Erythroblast (primary cell): ENCODE results near the gene XPO6.

Experiments used
- DNase-seq, 2 experiments: peaks; one replicate each; lab custom pipeline; 2025; lab: John Stamatoyannopoulos, UW
- GATA1 ChIP-seq: IDR thresholded peaks from 2 replicates; pipeline ENCODE4 v1.6.1; 2011; ENCODE audit warnings: low read depth, mild to moderate bottlenecking, control low read depth, low read length, moderate library complexity
- POLR2A ChIP-seq: IDR thresholded peaks from 2 replicates; pipeline ENCODE4 v1.6.1; 2011; ENCODE audit warnings: mild to moderate bottlenecking, low read length

XPO6 gene

DNA sequence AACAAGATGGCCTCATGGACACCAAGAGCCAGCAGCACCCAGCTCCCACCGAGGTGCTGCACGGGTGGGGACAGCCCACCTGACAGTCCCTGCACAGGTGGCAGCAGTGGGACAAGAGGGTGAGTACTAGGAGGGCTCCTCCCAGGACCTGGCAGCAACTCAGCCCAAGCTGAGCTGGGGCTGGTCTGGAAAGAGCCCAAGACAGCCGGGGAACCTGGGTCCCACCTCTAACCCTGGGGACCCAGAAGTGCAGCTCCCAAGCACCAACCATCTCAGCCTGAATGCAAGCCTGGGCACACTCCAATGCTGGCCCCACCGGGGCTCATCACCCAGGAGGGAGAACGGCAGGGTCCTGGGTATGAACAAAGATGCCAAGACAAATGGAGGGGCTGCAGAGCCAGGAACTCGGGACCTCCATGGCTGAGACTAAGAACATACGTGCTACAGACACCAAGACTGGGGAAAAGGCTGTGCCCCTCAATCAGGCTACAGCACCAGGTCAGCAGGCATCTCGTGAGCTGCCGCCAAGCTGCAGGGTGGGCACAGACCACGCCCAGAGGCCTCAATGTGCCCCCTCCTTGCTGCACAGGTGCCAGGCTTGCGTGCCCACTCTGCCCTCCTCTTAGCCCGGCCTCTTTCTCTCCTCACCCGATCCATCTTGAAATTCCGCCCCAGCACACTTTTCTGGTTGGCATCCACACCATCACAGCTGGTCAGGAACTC lies 110.8 kb downstream of the XPO6 start:
- no peak for DNase-seq
- no peak for TF ChIP-seq GATA1

DNA sequence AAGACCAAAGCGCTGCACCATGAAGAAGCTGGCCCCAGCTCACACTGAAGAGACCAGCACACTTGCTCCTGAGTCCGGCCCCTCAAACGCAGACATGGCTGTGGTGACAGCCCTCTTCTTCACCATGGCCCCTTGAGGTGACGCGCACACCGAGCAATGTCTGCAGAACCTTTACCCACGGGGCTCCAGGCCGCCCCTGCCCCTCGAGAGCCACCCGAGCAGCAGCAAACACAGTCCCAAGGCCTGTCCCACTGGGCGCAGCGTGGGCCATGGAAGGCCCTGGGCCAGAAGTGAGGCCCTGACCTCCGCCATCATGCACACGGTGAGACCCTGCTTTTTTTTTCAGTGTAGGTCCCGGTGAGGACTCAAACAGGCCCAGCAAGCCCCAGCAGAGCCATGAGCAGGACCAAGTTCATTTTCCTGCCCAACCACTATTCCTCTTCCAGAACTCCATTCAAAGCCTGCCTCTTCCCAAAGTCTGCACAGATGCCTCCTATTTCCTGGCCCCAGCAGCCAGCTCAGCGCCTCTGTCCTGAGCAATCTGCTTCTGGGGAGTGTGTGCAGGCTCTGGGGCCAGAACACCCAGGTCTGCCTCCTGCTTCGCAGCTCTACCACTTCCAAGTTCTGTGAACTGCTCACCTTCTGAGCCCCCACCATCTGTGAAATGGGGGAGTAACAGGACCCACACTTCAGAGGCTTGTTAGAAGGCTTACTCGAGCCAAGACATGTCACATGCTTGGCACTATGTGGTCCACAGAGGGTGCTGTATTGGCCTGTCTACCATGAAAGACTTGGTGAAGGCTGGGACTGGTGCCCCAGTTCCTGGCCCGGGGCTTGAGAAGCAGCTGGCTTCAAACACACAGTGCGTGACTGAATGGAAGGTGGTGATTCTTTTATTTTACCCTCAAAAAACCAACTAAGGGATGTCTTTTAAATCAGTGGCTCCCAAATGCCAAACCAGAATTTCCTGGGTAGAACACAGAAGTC lies 112.5 kb downstream of the XPO6 start:
- no peak for TF ChIP-seq POLR2A
- no peak for TF ChIP-seq GATA1
- no peak for DNase-seq

DNA sequence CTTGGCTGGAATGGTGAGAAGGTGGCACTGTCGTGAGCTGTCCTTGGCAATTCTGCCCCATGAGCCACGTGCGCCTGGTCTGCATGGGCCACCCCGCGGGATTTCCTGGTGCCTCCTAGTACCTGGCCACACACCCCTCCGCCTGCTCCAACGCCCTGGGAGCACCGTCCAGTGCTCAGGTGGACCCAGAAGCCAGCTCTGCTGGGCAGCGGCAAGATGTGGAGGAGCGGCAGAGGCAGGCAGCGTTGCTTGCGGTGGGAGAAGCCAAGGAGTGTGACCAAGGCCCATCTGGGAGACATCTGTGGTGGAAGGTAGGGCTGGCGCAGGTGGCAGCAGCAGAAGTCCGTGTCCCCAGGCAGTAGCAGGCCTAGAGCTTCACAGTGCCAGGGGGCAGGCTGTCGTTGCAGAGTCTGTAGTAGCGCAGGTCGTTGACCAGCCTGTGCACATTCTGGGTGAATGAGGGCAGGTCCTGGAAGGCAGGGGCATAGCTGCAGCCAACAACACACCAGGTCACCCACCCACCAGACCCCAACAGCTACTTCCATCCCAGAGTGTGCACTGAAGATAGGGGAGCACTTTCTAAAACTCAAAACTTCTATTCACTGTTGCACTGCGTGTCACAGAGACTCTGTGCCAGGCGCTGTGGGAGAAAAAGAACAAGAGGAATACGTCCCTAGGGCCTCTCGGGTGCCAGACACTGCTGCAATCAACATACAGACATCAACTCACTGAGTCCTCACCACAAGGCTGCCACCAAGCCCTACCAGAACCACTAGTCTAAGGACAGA lies 113.4 kb downstream of the XPO6 start:
- no peak for TF ChIP-seq POLR2A
- no peak for TF ChIP-seq GATA1

GRCh38 chr16:28096983-28097899 lies 114.5 kb downstream of the XPO6 start:
- DNase-seq, result no peak
- TF ChIP-seq POLR2A (no peak), GATA1 (no peak)

More for the DNA sequence above, 113.4 kb downstream of the XPO6 start:
- DNase-seq, result no peak

- DNase-seq, result no peak
- no peak for TF ChIP-seq POLR2A
- TF ChIP-seq GATA1, result no peak
Observed at GRCh38 chr16:28093385-28093725, 118.4 kb downstream of the XPO6 start.

DNA sequence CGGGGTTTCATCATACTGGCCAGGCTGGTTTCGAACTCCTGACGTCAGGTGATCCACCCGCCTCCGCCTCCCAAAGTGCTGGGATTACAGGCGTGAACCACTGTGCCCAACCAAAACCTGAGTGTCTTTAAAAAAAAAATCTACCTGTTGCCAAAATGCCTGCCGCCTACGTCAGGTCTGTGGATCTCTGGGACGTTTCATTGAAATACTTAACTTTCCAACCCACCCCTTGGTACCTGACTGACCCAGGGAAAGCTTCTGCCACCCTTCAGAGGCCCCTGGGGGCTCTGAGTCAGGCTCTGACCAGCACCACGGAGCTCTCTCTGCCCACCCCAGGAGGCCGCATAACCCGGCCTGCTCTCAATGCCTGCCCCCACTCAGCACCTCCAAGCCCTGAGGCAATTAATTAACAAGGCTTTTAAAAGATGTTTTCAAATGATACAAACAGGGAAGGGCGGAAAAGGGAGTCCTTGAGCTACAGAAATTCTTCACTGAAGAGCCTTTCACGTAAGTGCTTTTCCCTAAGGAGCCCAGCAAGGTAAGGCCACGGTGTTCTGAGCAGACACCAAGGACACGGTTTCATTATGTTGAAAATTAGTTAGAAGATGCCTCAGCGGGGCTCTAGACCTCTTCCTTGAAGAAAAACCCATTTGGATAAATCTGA lies 118.9 kb downstream of the XPO6 start:
- DNase-seq, result no peak
- TF ChIP-seq GATA1 (no peak), POLR2A (no peak)

DNA sequence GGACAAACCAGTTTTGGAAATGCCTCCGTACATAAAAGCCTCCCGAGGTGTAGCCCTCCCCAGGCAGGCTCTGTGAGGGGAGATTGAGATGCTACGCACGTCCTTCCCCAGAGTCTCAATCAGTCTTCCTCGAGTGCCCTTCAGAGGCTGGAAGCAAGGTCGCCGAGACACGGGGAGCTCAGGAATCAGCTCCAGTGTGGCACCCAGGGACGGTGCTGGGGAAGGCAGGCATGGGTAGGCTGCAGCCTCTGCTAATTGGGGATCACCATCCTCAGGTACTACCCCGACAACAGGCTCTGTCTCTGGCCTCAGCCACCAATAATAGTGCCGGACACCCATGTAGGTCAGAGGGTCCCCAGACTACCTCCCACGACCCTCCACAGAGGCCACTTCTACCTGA lies 120.1 kb downstream of the XPO6 start:
- no peak for TF ChIP-seq GATA1
- TF ChIP-seq POLR2A, result no peak
- no peak for DNase-seq

- peak in 1 of 2 experiments; percentile 12 for DNase-seq
- no peak for TF ChIP-seq POLR2A
- no peak for TF ChIP-seq GATA1
Observed at GRCh38 chr16:28090646-28091377, 121.0 kb downstream of the XPO6 start.

DNA sequence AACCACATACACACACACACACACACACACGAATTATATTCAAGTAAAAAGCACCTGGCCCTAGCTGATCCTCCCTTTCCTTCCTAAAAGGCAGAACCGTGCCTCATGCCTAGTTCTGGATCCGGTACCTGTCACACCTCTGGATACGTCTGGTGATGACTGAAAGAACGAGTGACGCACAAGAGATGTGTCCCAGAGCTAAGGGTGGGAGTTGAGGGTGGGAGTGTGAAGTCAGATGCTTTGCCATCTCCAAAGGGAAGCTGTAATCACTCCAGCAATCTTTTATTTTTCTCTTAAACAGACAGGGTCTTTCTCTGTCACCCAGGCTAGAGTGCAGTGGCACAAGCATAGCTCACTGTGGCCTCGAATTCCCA lies 121.8 kb downstream of the XPO6 start:
- no peak for DNase-seq
- TF ChIP-seq POLR2A (no peak), GATA1 (no peak)

- DNase-seq, result peak in 1 of 2 experiments; percentile 35
Observed at GRCh38 chr16:28089205-28089991, 122.4 kb downstream of the XPO6 start.

More at GRCh38 chr16:28089205-28089991, 122.4 kb downstream of the XPO6 start:
- no peak for TF ChIP-seq POLR2A
- TF ChIP-seq GATA1, result no peak
